ENCODE results near the gene AGBL1.

Gene AGBL1

GRCh38 chr15:86756688-86757087 is 677.0 kb downstream of the AGBL1 start:
- DNase-seq: no peak

GRCh38 chr15:86759800-86760523 is 680.3 kb downstream of the AGBL1 start:
- no peak for DNase-seq

GRCh38 chr15:86762874-86763273 is 683.2 kb downstream of the AGBL1 start:
- DNase-seq: no peak

- no peak for DNase-seq
Observed at GRCh38 chr15:86764021-86764420, 684.4 kb downstream of the AGBL1 start.

- DNase-seq: no peak
Observed at GRCh38 chr15:86765281-86765680, 685.6 kb downstream of the AGBL1 start.

- DNase-seq: no peak
Observed at GRCh38 chr15:86772369-86773059, 692.8 kb downstream of the AGBL1 start.

- no peak for DNase-seq
Observed at GRCh38 chr15:86773736-86774135, 694.1 kb downstream of the AGBL1 start.

GRCh38 chr15:86776145-86776544 is 696.5 kb downstream of the AGBL1 start:
- DNase-seq: no peak

GRCh38 chr15:86796521-86796920 is 716.9 kb downstream of the AGBL1 start:
- DNase-seq: no peak

- DNase-seq: no peak
Observed at GRCh38 chr15:86797135-86797534, 717.5 kb downstream of the AGBL1 start.

- DNase-seq: no peak
Observed at GRCh38 chr15:86799226-86799625, 719.6 kb downstream of the AGBL1 start.

- DNase-seq: no peak
Observed at GRCh38 chr15:86802244-86802643, 722.6 kb downstream of the AGBL1 start.

GRCh38 chr15:86804406-86804805 is 724.7 kb downstream of the AGBL1 start:
- DNase-seq: no peak

GRCh38 chr15:86810329-86810728 is 730.7 kb downstream of the AGBL1 start:
- DNase-seq: no peak

- no peak for DNase-seq
Observed at GRCh38 chr15:86813892-86814291, 734.2 kb downstream of the AGBL1 start.

GRCh38 chr15:86829245-86829644 is 749.6 kb downstream of the AGBL1 start:
- DNase-seq: no peak

- no peak for DNase-seq
Observed at GRCh38 chr15:86830304-86830703, 750.6 kb downstream of the AGBL1 start.

GRCh38 chr15:86833595-86833994 is 753.9 kb downstream of the AGBL1 start:
- DNase-seq: no peak

GRCh38 chr15:86834115-86834863 is 754.6 kb downstream of the AGBL1 start:
- DNase-seq: no peak

GRCh38 chr15:86837294-86838061 is 757.8 kb downstream of the AGBL1 start:
- DNase-seq: no peak

- no peak for DNase-seq
Observed at GRCh38 chr15:86839502-86839901, 759.8 kb downstream of the AGBL1 start.

- no peak for DNase-seq
Observed at GRCh38 chr15:86840996-86841395, 761.3 kb downstream of the AGBL1 start.

- no peak for DNase-seq
Observed at GRCh38 chr15:86842199-86842598, 762.5 kb downstream of the AGBL1 start.

All from CD4-positive, alpha-beta T cell treated with Interleukin-15 for 1 hour (primary cell).